ENCODE data around the gene PNPLA6. TPM values are rescaled to one million over a fixed set of nuclear protein-coding genes. Genes with fewer than 3 reads are reported as not detected.

PNPLA6 gene
- total and polyA plus RNA-seq, 2 of the 8 experiments (the other 6 are each of a cell fraction or from before 2014, with no cell fraction given) = 55.1 to 121 TPM

- Histone ChIP-seq H3K27ac (ENCODE audit: low read depth, low read length) (no peak overlapping the region), H3K9me3 (ENCODE audit: insufficient read depth in 2 of 2, low read depth in 1 of 2, low read length in 1 of 2) (no peaks in the 10 kb centered on the region), H3K14ac (ENCODE audit: insufficient read length) (no peak overlapping the region), H3K4me2 (ENCODE audit: insufficient read depth in 1 of 2, low read depth in 2 of 2, low read length in 2 of 2) (no peak overlapping the region), H3K9ac (replicated peaks in 1 of 4; ENCODE audit: extremely low read depth in 1 of 4, low read depth in 3 of 4, low read length in 3 of 4) (no peak overlapping the region), H3K4ac (replicated peaks; ENCODE audit: insufficient read length, low read depth, low read length) (no peak overlapping the region), H2BK5ac (ENCODE audit: low read depth, low read length) (no peak overlapping the region), H3K36me3 (ENCODE audit: control insufficient read depth in 2 of 4, insufficient read depth in 4 of 4, low read length in 3 of 4) (peaks cover 2 to 39% (median 14%) of the 10 kb centered on the region in 4 experiments; a peak in 6 of 8 replicates), H4K5ac (ENCODE audit: insufficient read length, low read depth, low read length) (no peak overlapping the region), H2BK15ac (ENCODE audit: low read length) (no peak overlapping the region), H4K20me1 (replicated peaks in 1 of 2; ENCODE audit: control insufficient read depth in 1 of 2, insufficient read depth in 2 of 2, low read length in 2 of 2) (peaks cover 0 to 14% of the 10 kb centered on the region in 2 experiments), H2BK12ac (ENCODE audit: low read depth, low read length) (no peak overlapping the region), H3K79me1 (ENCODE audit: low read depth, low read length) (no peaks in the 10 kb centered on the region; the same call in 1 of the 2 replicates), H2AFZ (ENCODE audit: low read length) (no peak overlapping the region), H3K23me2 (ENCODE audit: low read depth, low read length) (no peaks in the 10 kb centered on the region), H3K79me2 (ENCODE audit: control insufficient read depth in 1 of 2, insufficient read depth in 2 of 2, low read length in 2 of 2) (no peaks in the 10 kb centered on the region), H3K23ac (ENCODE audit: insufficient read length) (no peak overlapping the region), H2BK20ac (ENCODE audit: low read length) (no peak overlapping the region), H2AK5ac (ENCODE audit: low read depth, low read length) (no peak overlapping the region), H3K56ac (replicated peaks; ENCODE audit: insufficient read length, low read depth, low read length) (no peak overlapping the region), H4K91ac (replicated peaks; ENCODE audit: insufficient read length, low read length) (no peak overlapping the region), H2BK120ac (replicated peaks; ENCODE audit: low read depth, low read length) (no peak overlapping the region), H3K4me1 (replicated peaks in 1 of 4; ENCODE audit: control insufficient read depth in 3 of 4, insufficient read depth in 4 of 4, low read length in 3 of 4) (no peaks in the 10 kb centered on the region), H3K27me3 (replicated peaks in 1 of 4; ENCODE audit: control insufficient read depth in 3 of 4, extremely low read depth in 1 of 4, insufficient read depth in 3 of 4, low read length in 3 of 4) (no peaks in the 10 kb centered on the region), H4K8ac (ENCODE audit: extremely low read depth, insufficient read depth, low read length) (no peak overlapping the region), H3K4me3 (ENCODE audit: extremely low read depth in 1 of 4, insufficient read depth in 2 of 4, low read depth in 3 of 4, low read length in 4 of 4) (no peak overlapping the region), H3K18ac (ENCODE audit: extremely low read depth, low read length) (no peak overlapping the region)
- ChIA-PET POLR2A (ENCODE audit: partially characterized antibody) (interaction anchor here (0.9 to 6.2 kb wide), 4 partner anchors 9 to 18 kb away, joined by 3 to 29 read pairs (median 4); partner anchors contain the start of gene CAMSAP3), CTCF (ENCODE audit: partially characterized antibody) (interaction anchor here (1.5 kb wide), 1 partner anchor 10 kb away, joined by 3 read pairs; no protein-coding TSS in a partner anchor)
- DNase-seq (ENCODE audit: low read depth in 1 of 2, low spot score in 2 of 2) = no peak
- 93% methylated on average over 21 of the region's 31 CpGs; no CpG with 5 or more reads in 1 of the 2 experiments for WGBS, 2 experiments (ENCODE audit: extremely low coverage in 1 of 2, insufficient coverage in 1 of 2, insufficient read length in 1 of 2, insufficient replicate concordance in 2 of 2, low coverage in 1 of 2, low lambda C conversion rate in 2 of 2, missing lambda C conversion rate in 1 of 2)
- FAIRE-seq = no peak
- TF ChIP-seq TAF1 (IDR thresholded peaks at IDR 0.05; ENCODE audit: low read depth, low read length) (no peak), SIRT6 (IDR thresholded peaks at IDR 0.05; ENCODE audit: low read length) (no peak), EP300 (IDR thresholded peaks at IDR 0.05; ENCODE audit: borderline replicate concordance in 1 of 2, low read depth in 2 of 2, low read length in 2 of 2) (no peak), GTF2F1 (IDR thresholded peaks at IDR 0.05; ENCODE audit: borderline replicate concordance, low read depth, low read length) (no peak), KDM1A (IDR thresholded peaks at IDR 0.05; ENCODE audit: borderline replicate concordance, low read length) (no peak), KDM5A (IDR thresholded peaks at IDR 0.05; ENCODE audit: low read length) (no peak), MAX (IDR thresholded peaks at IDR 0.05) (no peak), CHD2 (IDR thresholded peaks at IDR 0.05; ENCODE audit: low read length) (no peak), HDAC6 (IDR thresholded peaks at IDR 0.05; ENCODE audit: low read depth, low read length) (no peak), RBBP5 (IDR thresholded peaks at IDR 0.05; ENCODE audit: borderline replicate concordance, low read depth, low read length) (no peak), RFX5 (IDR thresholded peaks at IDR 0.05; ENCODE audit: borderline replicate concordance, low read depth, low read length) (no peak), ATF3 (IDR thresholded peaks at IDR 0.05; ENCODE audit: insufficient read depth, low read depth, low read length) (no peak)
Observed at GRCh38 chr19:7610491-7611240, 75.1 kb downstream of the PNPLA6 start.

Measured in H1 (cell line).